Activated CD4-positive, alpha-beta T cell treated with anti-CD3 and anti-CD28 coated beads, Interleukin-2, amount 10 ng/mL, durations not matched to agents 7 days and 5 days (primary cell): ENCODE data around the gene CYP2S1. TPM values are rescaled to one million over a fixed set of nuclear protein-coding genes. Genes with fewer than 3 reads are reported as not detected.

Experiments
- CTCF ChIA-PET: fragments of 350-600 bp; sonication (Branson Sonifier 250); formaldehyde crosslinking; loops from one replicate; lab custom pipeline; 2021; ENCODE audit warnings: antibody characterized with exemption; lab: Charles Lee
- POLR2A ChIA-PET: fragments of 350-600 bp; sonication (Branson Sonifier 250); formaldehyde crosslinking; loops from one replicate; lab custom pipeline; 2021; ENCODE audit warnings: antibody characterized with exemption; lab: Charles Lee
- DNase-seq: peaks from one replicate; pipeline ENCODE4 v3.0.0-alpha.2; 2020
- H3K27ac Mint-ChIP-seq: one replicate; pipeline ENCODE4 v1.8.0; 2021; ENCODE audit warnings: mild to moderate bottlenecking, moderate library complexity, mixed read lengths
- H3K27me3 Mint-ChIP-seq: one replicate; pipeline ENCODE4 v1.8.0; 2021; ENCODE audit warnings: mixed read lengths
- H3K36me3 Mint-ChIP-seq: one replicate; pipeline ENCODE4 v1.8.0; 2021; ENCODE audit warnings: low read depth, mixed read lengths
- H3K4me1 Mint-ChIP-seq: one replicate; pipeline ENCODE4 v1.8.0; 2021; ENCODE audit warnings: mixed read lengths
- H3K4me3 Mint-ChIP-seq: one replicate; pipeline ENCODE4 v1.8.0; 2021; ENCODE audit warnings: mild to moderate bottlenecking, moderate library complexity, mixed read lengths
- H3K9me3 Mint-ChIP-seq: one replicate; pipeline ENCODE4 v1.8.0; 2021; ENCODE audit warnings: mixed read lengths
- total RNA-seq, 2 experiments: library from RNA; stranded (reverse); gene quantifications; one replicate each; pipeline ENCODE4 v1.2.3, GENCODE V29; 2021

CYP2S1 gene
- total RNA-seq, 2 experiments from 2014 or later: 0.17 to 0.27 TPM

GRCh38 chr19:41234512-41235168, 41.6 kb downstream of the CYP2S1 start:
- H3K4me3 Mint-ChIP-seq: no peak overlapping the region
- H3K9me3 Mint-ChIP-seq: no peaks in the 10 kb centered on the region
- H3K27me3 Mint-ChIP-seq: no peaks in the 10 kb centered on the region
- no peaks in the 10 kb centered on the region for H3K36me3 Mint-ChIP-seq
- DNase-seq: no peak
- no peak overlapping the region for H3K27ac Mint-ChIP-seq
- POLR2A ChIA-PET: no interaction called here
- CTCF ChIA-PET: interaction anchor here (1.7 kb wide), 1 partner anchor 29 kb away, joined by 7 read pairs; the partner anchor contains the start of gene HNRNPUL1
- no peaks in the 10 kb centered on the region for H3K4me1 Mint-ChIP-seq

GRCh38 chr19:41235480-41235879, 42.5 kb downstream of the CYP2S1 start:
- Mint-ChIP-seq H3K4me1 (no peaks in the 10 kb centered on the region), H3K4me3 (no peak overlapping the region), H3K27me3 (no peaks in the 10 kb centered on the region), H3K9me3 (no peaks in the 10 kb centered on the region), H3K36me3 (no peaks in the 10 kb centered on the region), H3K27ac (no peak overlapping the region)
- ChIA-PET CTCF (interaction anchor here (1.7 kb wide), 1 partner anchor 28 kb away, joined by 7 read pairs; the partner anchor contains the start of gene HNRNPUL1), POLR2A (no interaction called here)
- no peak for DNase-seq

- Mint-ChIP-seq H3K36me3 (no peaks in the 10 kb centered on the region), H3K9me3 (no peaks in the 10 kb centered on the region), H3K4me3 (no peak overlapping the region), H3K27ac (no peak overlapping the region), H3K27me3 (no peaks in the 10 kb centered on the region), H3K4me1 (no peaks in the 10 kb centered on the region)
- POLR2A ChIA-PET: no interaction called here
- CTCF ChIA-PET: no interaction called here
- DNase-seq: no peak
These were observed 45.2 kb downstream of the CYP2S1 start for GRCh38 chr19:41238244-41238643.

GRCh38 chr19:41239363-41239762, 46.3 kb downstream of the CYP2S1 start:
- H3K27ac Mint-ChIP-seq: no peak overlapping the region
- no peak for DNase-seq
- no peaks in the 10 kb centered on the region for H3K9me3 Mint-ChIP-seq
- no peaks in the 10 kb centered on the region for H3K27me3 Mint-ChIP-seq
- H3K4me3 Mint-ChIP-seq: no peak overlapping the region
- H3K36me3 Mint-ChIP-seq: no peaks in the 10 kb centered on the region
- CTCF ChIA-PET: no interaction called here
- no peaks in the 10 kb centered on the region for H3K4me1 Mint-ChIP-seq
- POLR2A ChIA-PET: no interaction called here

GRCh38 chr19:41239961-41240574, 47.0 kb downstream of the CYP2S1 start:
- CTCF ChIA-PET: no interaction called here
- H3K27ac Mint-ChIP-seq: no peak overlapping the region
- no peaks in the 10 kb centered on the region for H3K27me3 Mint-ChIP-seq
- DNase-seq: no peak
- no peak overlapping the region for H3K4me3 Mint-ChIP-seq
- no peaks in the 10 kb centered on the region for H3K9me3 Mint-ChIP-seq
- POLR2A ChIA-PET: no interaction called here
- no peaks in the 10 kb centered on the region for H3K4me1 Mint-ChIP-seq
- H3K36me3 Mint-ChIP-seq: no peaks in the 10 kb centered on the region

- Mint-ChIP-seq H3K9me3 (no peaks in the 10 kb centered on the region), H3K36me3 (no peaks in the 10 kb centered on the region), H3K27ac (no peak overlapping the region), H3K27me3 (no peaks in the 10 kb centered on the region), H3K4me3 (no peak overlapping the region), H3K4me1 (no peaks in the 10 kb centered on the region)
- ChIA-PET POLR2A (no interaction called here), CTCF (no interaction called here)
- DNase-seq: no peak
These were observed 48.8 kb downstream of the CYP2S1 start for GRCh38 chr19:41241859-41242258.

GRCh38 chr19:41244117-41244516, 51.1 kb downstream of the CYP2S1 start:
- Mint-ChIP-seq H3K27ac (no peak overlapping the region), H3K4me1 (no peaks in the 10 kb centered on the region), H3K4me3 (no peak overlapping the region), H3K36me3 (no peaks in the 10 kb centered on the region), H3K27me3 (no peaks in the 10 kb centered on the region), H3K9me3 (no peaks in the 10 kb centered on the region)
- no peak for DNase-seq
- ChIA-PET POLR2A (no interaction called here), CTCF (interaction anchor here (0.6 kb wide), 2 partner anchors 45 to 616 kb away, joined by 3 to 4 read pairs; partner anchors contain the start of gene RPS19)

GRCh38 chr19:41245843-41246242, 52.8 kb downstream of the CYP2S1 start:
- Mint-ChIP-seq H3K4me3 (no peak overlapping the region), H3K36me3 (no peaks in the 10 kb centered on the region), H3K27ac (no peak overlapping the region), H3K9me3 (no peaks in the 10 kb centered on the region), H3K4me1 (no peaks in the 10 kb centered on the region), H3K27me3 (no peaks in the 10 kb centered on the region)
- ChIA-PET POLR2A (no interaction called here), CTCF (interaction anchor here (0.6 to 1.7 kb wide), 3 partner anchors 17 to 133 kb away, joined by 4 read pairs; no protein-coding TSS in a partner anchor)
- no peak for DNase-seq

GRCh38 chr19:41248895-41249294, 55.9 kb downstream of the CYP2S1 start:
- Mint-ChIP-seq H3K4me1 (no peaks in the 10 kb centered on the region), H3K36me3 (no peaks in the 10 kb centered on the region), H3K27ac (no peak overlapping the region), H3K27me3 (peaks cover 2% of the 10 kb centered on the region), H3K4me3 (no peak overlapping the region), H3K9me3 (no peaks in the 10 kb centered on the region)
- POLR2A ChIA-PET: no interaction called here
- DNase-seq: no peak
- CTCF ChIA-PET: interaction anchor here (0.6 to 4.7 kb wide), 4 partner anchors 8 to 203 kb away, joined by 3 to 22 read pairs (median 4); partner anchors contain the start of gene HNRNPUL1

- Mint-ChIP-seq H3K9me3 (no peaks in the 10 kb centered on the region), H3K27ac (no peak overlapping the region), H3K4me1 (no peaks in the 10 kb centered on the region), H3K36me3 (no peaks in the 10 kb centered on the region), H3K4me3 (no peak overlapping the region), H3K27me3 (peaks cover 2% of the 10 kb centered on the region)
- ChIA-PET POLR2A (no interaction called here), CTCF (interaction anchor here (1.0 to 4.7 kb wide), 3 partner anchors 9 to 46 kb away, joined by 4 to 22 read pairs (median 5); partner anchors contain the start of gene HNRNPUL1)
- DNase-seq: no peak
These were observed 56.8 kb downstream of the CYP2S1 start for GRCh38 chr19:41249707-41250423.

- Mint-ChIP-seq H3K36me3 (no peaks in the 10 kb centered on the region), H3K27me3 (peaks cover 2% of the 10 kb centered on the region), H3K9me3 (no peaks in the 10 kb centered on the region), H3K4me3 (no peak overlapping the region), H3K4me1 (no peaks in the 10 kb centered on the region), H3K27ac (no peak overlapping the region)
- CTCF ChIA-PET: interaction anchor here (1.6 to 1.8 kb wide), 2 partner anchors 8 to 9 kb away, joined by 3 to 6 read pairs; no protein-coding TSS in a partner anchor
- no peak for DNase-seq
- POLR2A ChIA-PET: no interaction called here
These were observed 60.6 kb downstream of the CYP2S1 start for GRCh38 chr19:41253660-41254059.

GRCh38 chr19:41255171-41255570, 62.2 kb downstream of the CYP2S1 start:
- Mint-ChIP-seq H3K4me3 (no peak overlapping the region), H3K9me3 (no peaks in the 10 kb centered on the region), H3K27ac (no peak overlapping the region), H3K36me3 (no peaks in the 10 kb centered on the region), H3K4me1 (no peaks in the 10 kb centered on the region), H3K27me3 (peaks cover 2% of the 10 kb centered on the region)
- POLR2A ChIA-PET: no interaction called here
- DNase-seq: no peak
- CTCF ChIA-PET: interaction anchor here (1.0 kb wide), 1 partner anchor 36 kb away, joined by 3 read pairs; the partner anchor contains the start of gene AXL
